GM19238 (cell line): ENCODE measurements around the gene LUC7L.

Source experiments
- DNase-seq: peaks from one replicate; pipeline ENCODE4 v3.0.0; 2011; ENCODE audit warnings: low spot score; ENCODE audit not compliant: insufficient read length

LUC7L gene

GRCh38 chr16:143456-143855 is 85.8 kb downstream of the LUC7L start:
- no peak for DNase-seq

- DNase-seq, result no peak
These were observed 86.2 kb downstream of the LUC7L start for GRCh38 chr16:143047-143446.

- no peak for DNase-seq
These were observed 86.8 kb downstream of the LUC7L start for GRCh38 chr16:142405-142967.

- DNase-seq, result no peak
These were observed 88.9 kb downstream of the LUC7L start for GRCh38 chr16:140175-140857.
